MM.1S (cell line): Measurements from ENCODE around the gene ZNF526.

Source experiments
- EZH2 ChIP-seq: fragments of 300-600 bp; sonication (generic); optimal IDR thresholded peaks from 2 replicates; pipeline ENCODE3; 2017; ENCODE audit warnings: low read depth, mild to moderate bottlenecking, antibody characterized with exemption, low read length, mixed read lengths
- EZH2phosphoT487 ChIP-seq: fragments of 300-600 bp; sonication (generic); IDR thresholded peaks from 2 replicates; pipeline ENCODE4 v1.6.1; 2018; ENCODE audit warnings: antibody characterized with exemption, low read length
- TF ChIP-seq, protein P1 (sequence below): fragments of 300-600 bp; sonication (generic); IDR thresholded peaks from 2 replicates; pipeline ENCODE4 v1.5.1; 2016; ENCODE audit warnings: antibody characterized with exemption, low read length, mixed read lengths

DNA sequence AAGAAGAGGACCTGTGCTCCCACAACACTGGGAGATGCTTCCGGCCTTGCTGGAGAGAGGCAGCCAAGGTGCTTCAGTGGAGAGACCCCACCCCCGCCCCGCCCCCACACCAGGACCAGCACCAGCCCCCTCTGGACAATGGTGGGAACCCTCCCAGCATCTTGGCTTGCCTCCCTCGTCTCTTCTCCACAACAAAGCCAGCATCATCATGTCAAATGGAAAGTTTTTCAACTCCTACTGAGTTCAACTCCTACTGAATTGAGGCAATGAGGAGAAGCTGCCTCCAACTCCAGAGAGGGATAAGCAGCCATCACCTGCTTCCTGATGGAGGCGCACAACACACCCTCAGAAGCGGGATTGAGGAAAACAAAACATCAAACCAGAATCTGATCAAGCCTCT, 15.4 kb upstream of the ZNF526 start:
- TF ChIP-seq, protein P1, sequence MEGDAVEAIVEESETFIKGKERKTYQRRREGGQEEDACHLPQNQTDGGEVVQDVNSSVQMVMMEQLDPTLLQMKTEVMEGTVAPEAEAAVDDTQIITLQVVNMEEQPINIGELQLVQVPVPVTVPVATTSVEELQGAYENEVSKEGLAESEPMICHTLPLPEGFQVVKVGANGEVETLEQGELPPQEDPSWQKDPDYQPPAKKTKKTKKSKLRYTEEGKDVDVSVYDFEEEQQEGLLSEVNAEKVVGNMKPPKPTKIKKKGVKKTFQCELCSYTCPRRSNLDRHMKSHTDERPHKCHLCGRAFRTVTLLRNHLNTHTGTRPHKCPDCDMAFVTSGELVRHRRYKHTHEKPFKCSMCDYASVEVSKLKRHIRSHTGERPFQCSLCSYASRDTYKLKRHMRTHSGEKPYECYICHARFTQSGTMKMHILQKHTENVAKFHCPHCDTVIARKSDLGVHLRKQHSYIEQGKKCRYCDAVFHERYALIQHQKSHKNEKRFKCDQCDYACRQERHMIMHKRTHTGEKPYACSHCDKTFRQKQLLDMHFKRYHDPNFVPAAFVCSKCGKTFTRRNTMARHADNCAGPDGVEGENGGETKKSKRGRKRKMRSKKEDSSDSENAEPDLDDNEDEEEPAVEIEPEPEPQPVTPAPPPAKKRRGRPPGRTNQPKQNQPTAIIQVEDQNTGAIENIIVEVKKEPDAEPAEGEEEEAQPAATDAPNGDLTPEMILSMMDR = no peak
- TF ChIP-seq EZH2phosphoT487 (no peak), EZH2 (no peak)
